Activated naive CD4-positive, alpha-beta T cell treated with anti-CD3 and anti-CD28 coated beads, Interleukin-2, amount 50 U/mL, for 24 hours (primary cell): ENCODE data around the gene NOL3.

Experiments used
- H3K27ac Mint-ChIP-seq: one replicate; pipeline ENCODE4 v1.8.0; 2021; ENCODE audit warnings: mild to moderate bottlenecking, mixed read lengths
- H3K27me3 Mint-ChIP-seq: one replicate; pipeline ENCODE4 v1.8.0; 2021; ENCODE audit warnings: mixed read lengths
- H3K36me3 Mint-ChIP-seq: one replicate; pipeline ENCODE4 v1.8.0; 2021; ENCODE audit warnings: mixed read lengths
- H3K4me1 Mint-ChIP-seq: one replicate; pipeline ENCODE4 v1.8.0; 2021; ENCODE audit warnings: mixed read lengths
- H3K4me3 Mint-ChIP-seq: one replicate; pipeline ENCODE4 v1.8.0; 2021; ENCODE audit warnings: mild to moderate bottlenecking, mixed read lengths
- H3K9me3 Mint-ChIP-seq: one replicate; pipeline ENCODE4 v1.8.0; 2021; ENCODE audit warnings: mixed read lengths

NOL3 gene

DNA sequence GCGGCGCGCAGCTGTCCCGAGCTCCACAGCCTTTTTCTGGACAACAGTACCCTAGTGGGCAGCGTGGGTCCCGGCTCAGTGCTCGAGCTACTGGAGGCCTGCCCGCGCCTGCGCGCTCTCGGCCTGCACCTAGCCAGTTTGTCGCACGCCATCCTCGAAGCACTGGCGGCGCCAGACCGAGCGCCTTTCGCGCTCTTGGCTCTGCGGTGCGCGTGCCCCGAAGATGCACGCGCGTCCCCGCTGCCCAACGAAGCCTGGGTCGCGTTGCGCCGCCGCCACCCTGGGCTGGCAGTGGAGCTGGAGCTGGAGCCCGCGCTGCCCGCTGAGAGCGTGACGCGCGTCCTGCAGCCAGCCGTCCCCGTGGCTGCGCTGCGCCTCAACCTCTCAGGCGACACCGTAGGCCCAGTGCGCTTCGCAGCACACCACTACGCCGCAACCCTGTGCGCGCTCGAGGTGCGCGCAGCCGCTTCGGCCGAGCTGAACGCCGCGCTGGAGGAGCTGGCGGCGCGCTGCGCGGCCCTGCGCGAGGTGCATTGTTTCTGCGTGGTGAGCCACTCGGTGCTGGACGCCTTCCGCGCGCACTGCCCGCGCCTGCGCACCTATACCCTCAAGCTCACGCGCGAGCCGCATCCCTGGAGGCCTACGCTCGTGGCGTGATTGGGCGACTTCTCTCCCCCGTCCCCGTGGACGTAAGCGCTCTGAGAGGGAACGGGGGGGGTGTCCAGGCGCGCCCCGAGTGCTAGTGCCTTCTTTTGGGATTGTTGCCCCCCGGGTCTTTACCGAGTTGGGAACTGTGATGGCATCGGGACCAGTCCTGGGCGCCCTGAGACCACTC is 7.0 kb upstream of the NOL3 start:
- Mint-ChIP-seq H3K36me3 (peaks cover 2% of the 10 kb centered on the region), H3K4me1 (peaks cover 30% of the 10 kb centered on the region), H3K27me3 (peaks cover 24% of the 10 kb centered on the region), H3K27ac (no peak overlapping the region), H3K4me3 (peak overlapping the region; percentile 52), H3K9me3 (no peaks in the 10 kb centered on the region)

DNA sequence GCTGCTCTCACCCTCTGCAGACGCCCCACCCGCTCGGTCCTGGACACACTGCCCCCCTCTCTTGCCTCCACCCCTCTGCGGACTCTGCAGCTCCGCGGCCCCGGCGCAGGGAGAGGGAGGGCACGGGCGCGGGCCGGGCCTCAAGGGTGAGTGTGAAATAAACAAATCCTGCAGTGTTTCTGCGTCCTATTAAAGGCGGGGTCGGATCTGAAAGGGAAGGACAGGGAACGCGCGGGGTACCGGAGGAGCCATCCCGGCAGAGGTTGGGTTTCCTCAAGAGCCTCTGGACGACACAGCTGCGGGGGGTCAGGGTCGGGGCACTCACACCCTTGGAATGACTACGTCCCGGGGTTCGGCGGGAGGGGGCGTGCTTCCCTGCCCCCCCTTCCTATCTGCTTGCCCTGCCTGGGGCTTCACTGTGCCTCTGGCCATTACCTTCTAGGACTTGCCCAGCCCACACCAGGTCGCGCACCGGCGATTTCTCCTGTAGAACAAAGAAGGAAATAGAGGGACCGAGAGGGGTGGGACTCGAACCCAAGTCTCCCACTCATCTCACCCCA is 6.3 kb upstream of the NOL3 start:
- H3K4me1 Mint-ChIP-seq: peaks cover 25% of the 10 kb centered on the region
- peak overlapping the region; percentile 52 for H3K4me3 Mint-ChIP-seq
- H3K27me3 Mint-ChIP-seq: peaks cover 26% of the 10 kb centered on the region
- no peak overlapping the region for H3K27ac Mint-ChIP-seq
- no peaks in the 10 kb centered on the region for H3K9me3 Mint-ChIP-seq
- peaks cover 2% of the 10 kb centered on the region for H3K36me3 Mint-ChIP-seq

DNA sequence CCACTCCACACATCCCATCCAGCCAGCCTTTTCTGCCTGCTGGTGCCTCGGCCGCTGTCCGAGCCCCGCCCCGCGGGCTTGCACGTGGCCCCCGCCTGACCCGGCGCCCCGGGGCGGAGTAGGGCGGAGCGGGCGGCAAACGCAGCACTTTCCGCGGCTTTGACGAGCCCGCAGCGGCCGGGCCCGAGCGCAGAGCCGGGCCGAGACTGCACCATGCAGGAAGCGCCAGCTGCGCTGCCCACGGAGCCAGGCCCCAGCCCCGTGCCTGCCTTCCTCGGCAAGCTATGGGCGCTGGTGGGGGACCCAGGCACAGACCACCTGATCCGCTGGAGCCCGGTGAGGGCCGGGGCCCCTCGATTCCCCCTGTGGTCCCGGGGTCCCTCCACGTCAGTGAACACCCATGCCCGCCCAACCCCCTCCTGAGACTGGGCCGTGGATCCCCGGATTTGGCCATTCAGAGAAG is 5.7 kb upstream of the NOL3 start, which contains the start of gene HSF4:
TSS of gene HSF4 (plus strand) at position 147 of the 463 bp plus-strand sequence. CDS start at position 214, 67 bp downstream.
- peaks cover 25% of the 10 kb centered on the region for H3K4me1 Mint-ChIP-seq
- H3K4me3 Mint-ChIP-seq: peak within 1 kb of the TSS; percentile 52
- H3K9me3 Mint-ChIP-seq: no peaks in the 10 kb centered on the region
- peaks cover 28% of the 10 kb centered on the region for H3K27me3 Mint-ChIP-seq
- H3K27ac Mint-ChIP-seq: no peak within 1 kb of the TSS
- H3K36me3 Mint-ChIP-seq: peaks cover 2% of the 10 kb centered on the region

DNA sequence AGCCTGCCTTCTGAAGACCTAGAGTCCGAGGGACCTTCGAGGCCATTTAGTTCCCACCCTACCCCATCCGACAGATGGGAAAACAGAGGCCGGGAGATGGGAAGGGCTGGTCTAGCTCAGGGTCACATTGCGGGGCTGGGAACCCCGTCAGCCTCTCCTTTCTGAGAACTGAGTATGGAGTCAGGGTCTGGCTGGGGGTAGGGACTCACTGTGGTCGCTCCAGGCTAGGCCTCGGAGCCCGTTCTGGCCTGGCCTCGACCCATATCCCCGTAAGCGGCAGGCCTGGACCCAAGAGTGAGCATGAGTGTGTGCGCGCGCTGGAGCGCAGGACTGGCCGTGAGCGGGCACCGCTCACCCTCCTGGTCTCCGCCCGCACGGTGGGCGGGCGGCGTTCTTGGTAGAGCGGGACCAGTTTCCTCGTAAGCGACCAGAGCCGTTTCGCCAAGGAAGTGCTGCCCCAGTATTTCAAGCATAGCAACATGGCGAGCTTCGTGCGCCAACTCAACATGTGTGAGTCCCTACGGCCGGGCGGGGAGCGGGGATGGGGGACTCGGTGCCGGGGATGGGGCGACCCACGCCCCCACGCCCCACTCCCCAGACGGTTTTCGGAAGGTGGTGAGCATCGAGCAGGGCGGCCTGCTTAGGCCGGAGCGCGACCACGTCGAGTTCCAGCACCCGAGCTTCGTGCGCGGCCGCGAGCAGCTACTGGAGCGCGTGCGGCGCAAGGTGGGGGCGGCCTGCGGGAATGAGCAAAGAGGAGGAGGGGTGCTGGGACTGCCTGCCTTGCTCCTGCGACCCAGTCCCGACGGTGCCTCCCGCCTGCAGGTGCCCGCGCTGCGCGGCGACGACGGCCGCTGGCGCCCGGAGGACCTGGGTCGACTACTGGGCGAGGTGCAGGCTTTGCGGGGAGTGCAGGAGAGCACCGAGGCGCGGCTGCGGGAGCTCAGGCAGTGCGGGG is 4.9 kb upstream of the NOL3 start:
- Mint-ChIP-seq H3K27ac (no peak overlapping the region), H3K36me3 (peaks cover 2% of the 10 kb centered on the region), H3K27me3 (peaks cover 33% of the 10 kb centered on the region), H3K4me1 (peaks cover 31% of the 10 kb centered on the region), H3K4me3 (peak overlapping the region; percentile 49), H3K9me3 (no peaks in the 10 kb centered on the region)

DNA sequence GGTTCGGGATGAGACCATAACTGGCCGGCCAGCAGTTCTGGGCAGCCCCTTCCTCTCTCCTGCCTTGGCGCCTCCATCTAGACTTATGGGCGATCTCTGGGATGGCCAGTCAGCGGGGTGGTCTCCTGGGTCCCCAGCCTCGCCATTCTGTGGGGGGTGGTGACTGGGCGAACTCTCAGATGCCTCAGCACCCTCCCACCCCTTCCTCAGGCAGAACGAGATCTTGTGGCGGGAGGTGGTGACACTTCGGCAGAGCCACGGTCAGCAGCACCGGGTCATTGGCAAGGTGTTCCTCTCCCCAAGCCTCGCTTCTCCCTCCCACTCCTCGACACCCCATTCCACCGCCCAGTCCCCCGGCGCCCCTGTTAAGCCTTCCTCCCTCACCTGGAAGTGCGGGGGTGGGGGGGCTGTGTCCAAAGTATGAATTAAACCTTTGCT is 4.2 kb upstream of the NOL3 start:
- no peaks in the 10 kb centered on the region for H3K36me3 Mint-ChIP-seq
- no peak overlapping the region for H3K4me3 Mint-ChIP-seq
- peaks cover 25% of the 10 kb centered on the region for H3K4me1 Mint-ChIP-seq
- no peaks in the 10 kb centered on the region for H3K9me3 Mint-ChIP-seq
- peaks cover 35% of the 10 kb centered on the region for H3K27me3 Mint-ChIP-seq
- no peak overlapping the region for H3K27ac Mint-ChIP-seq

DNA sequence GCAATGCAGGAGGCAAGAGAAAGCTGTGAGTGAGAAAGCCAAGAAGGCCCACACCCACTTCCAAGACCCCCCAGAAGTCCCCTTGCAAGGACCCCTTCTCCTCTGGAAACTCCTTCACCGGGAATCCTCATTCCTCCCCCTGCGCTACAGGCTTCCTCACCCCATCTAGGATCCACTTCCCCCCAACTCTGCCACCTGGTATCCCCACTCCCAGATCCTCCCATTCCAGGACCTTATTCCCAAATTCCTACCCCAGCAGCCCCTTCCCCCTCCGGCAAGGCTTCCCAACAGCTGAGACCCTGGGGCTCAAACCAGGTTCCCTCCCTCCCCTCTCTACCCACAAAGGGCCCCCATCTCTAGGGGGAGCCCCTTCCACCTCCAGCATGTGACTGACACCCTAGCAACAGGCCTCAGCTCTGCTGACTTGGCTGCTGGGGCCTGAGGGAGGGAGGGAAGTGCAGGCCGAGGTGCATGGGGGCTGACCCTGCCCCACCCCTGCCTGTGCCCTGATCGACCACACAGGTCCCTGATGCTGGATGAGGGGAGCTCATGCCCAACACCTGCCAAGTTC is 3.7 kb upstream of the NOL3 start:
- Mint-ChIP-seq H3K27ac (no peak overlapping the region), H3K9me3 (no peaks in the 10 kb centered on the region), H3K4me1 (peaks cover 24% of the 10 kb centered on the region), H3K36me3 (no peaks in the 10 kb centered on the region), H3K4me3 (no peak overlapping the region), H3K27me3 (peaks cover 40% of the 10 kb centered on the region)

DNA sequence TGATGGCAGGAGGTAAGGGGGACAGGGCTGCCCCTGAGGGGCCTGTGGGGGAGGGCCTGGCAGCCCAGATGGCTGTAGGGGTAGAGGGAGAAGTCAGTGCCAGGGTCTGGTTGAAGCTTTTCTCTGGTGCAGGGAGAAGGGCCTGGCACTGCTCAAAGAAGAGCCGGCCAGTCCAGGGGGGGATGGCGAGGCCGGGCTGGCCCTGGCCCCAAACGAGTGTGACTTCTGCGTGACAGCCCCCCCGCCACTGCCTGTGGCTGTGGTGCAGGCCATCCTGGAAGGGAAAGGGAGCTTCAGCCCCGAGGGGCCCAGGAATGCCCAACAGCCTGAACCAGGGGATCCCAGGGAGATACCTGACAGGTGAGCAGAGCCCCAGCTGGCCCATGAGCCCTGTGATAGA is 2.8 kb upstream of the NOL3 start:
- Mint-ChIP-seq H3K36me3 (no peaks in the 10 kb centered on the region), H3K4me3 (no peak overlapping the region), H3K27ac (no peak overlapping the region), H3K27me3 (peaks cover 37% of the 10 kb centered on the region), H3K9me3 (no peaks in the 10 kb centered on the region), H3K4me1 (peaks cover 18% of the 10 kb centered on the region)

DNA sequence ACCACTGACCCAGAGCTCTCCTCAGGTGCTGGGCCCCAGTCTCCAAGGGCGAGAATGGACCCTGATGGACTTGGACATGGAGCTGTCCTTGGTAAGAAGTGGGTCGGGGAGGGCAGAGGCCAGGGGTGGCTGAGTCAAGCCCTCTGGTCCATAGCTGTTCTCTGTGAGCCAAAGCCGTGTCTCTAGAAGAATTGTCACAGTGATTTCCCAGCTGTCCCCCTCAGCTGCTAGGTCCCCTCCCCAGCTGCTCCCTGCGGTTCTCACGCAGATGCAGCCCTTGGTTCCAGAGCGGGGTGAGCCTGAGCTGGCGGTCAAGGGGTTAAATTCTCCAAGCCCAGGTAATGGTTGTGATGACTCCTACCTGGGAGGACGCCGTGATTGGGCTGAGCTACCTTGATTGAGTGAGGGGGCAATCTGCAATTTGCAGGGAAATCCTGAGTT is 1.3 kb upstream of the NOL3 start:
- Mint-ChIP-seq H3K9me3 (no peaks in the 10 kb centered on the region), H3K4me1 (peaks cover 28% of the 10 kb centered on the region), H3K36me3 (no peaks in the 10 kb centered on the region), H3K27me3 (peaks cover 46% of the 10 kb centered on the region), H3K4me3 (peak overlapping the region; percentile 26), H3K27ac (no peak overlapping the region)

DNA sequence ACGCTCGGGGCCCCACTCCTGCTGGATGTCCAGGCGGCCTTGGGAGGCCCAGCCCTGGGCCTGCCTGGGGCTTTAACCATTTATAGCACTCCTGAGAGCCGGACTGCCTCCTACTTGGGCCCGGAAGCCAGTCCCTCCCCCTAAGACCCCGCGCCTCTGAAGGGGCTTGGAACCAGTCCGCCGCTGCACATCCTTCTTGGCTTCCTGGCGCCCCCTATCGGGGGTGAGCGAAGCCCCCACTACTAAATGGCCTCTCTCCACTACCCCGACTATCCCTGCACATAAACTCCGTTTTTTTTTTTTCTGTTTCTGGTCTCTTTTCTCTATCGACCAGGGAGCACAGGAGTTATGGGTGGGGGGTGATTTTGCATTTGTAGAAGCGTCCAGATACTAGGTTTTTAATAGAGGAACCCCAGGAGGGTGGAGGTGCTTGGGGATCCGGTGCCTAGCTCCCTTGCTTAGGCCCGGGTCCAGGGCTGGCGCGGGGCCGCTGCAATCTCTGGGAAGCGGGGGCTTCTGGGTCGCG is 633 bp upstream of the NOL3 start:
- no peaks in the 10 kb centered on the region for H3K36me3 Mint-ChIP-seq
- no peaks in the 10 kb centered on the region for H3K9me3 Mint-ChIP-seq
- peak overlapping the region; percentile 71 for H3K4me3 Mint-ChIP-seq
- peaks cover 46% of the 10 kb centered on the region for H3K27me3 Mint-ChIP-seq
- H3K27ac Mint-ChIP-seq: no peak overlapping the region
- H3K4me1 Mint-ChIP-seq: peaks cover 29% of the 10 kb centered on the region

DNA sequence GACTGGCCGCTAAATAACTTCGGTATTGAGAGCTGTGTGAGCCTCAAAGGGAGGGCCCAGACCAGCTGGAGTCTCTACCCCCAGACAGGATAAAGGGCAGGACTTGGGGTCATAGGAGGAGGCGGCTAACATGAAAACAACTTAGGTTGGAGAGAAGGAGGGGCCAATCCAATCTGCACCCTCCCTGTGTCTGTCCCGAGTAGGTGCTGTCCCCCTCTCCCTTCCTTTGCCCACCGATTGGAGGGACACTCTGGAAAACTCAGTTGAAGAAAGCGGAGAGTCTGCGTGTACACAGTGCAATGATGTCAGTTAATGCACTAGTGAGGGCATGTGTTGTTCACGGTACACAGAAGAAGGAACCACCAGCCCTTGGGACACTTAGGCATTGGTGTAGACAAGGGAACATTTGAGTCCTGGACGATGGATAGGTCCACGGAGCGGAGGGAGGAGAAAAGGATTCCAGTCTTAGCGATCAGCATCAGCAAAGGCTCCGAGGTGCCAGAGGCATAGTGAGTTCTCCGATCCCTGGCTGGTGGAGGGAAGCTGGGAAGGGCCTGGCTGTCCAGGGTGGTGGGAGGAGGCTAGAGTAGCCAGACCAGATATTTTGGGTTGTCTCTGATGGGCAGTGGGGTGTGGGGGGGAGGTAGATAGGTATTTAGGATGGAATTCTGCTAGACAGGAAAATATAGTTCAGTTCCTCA is 761 bp downstream of the NOL3 start:
- no peaks in the 10 kb centered on the region for H3K9me3 Mint-ChIP-seq
- peaks cover 40% of the 10 kb centered on the region for H3K27me3 Mint-ChIP-seq
- peak overlapping the region; percentile 32 for H3K27ac Mint-ChIP-seq

DNA sequence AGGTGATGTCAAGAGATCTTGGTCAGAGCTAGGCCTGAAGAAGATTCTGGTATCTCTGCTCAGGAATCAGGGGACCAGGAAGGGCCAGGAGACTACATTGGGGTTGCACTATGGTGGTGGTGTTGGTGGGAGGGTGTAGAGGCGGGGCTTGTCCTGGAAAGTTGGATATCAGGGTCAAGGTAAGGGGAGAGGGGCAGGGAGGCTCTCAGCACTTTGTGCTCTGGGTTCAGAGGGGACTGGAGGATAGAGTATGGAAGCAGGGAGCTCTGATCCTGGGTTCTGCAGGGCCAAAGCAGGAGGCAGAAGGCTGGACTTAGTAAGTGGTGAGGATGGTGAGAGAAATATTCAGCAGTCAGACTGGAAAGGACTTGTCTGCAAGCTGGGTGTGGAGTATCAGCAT is 3.0 kb downstream of the NOL3 start:
- Mint-ChIP-seq H3K4me1 (peaks cover 26% of the 10 kb centered on the region), H3K27ac (peak overlapping the region; percentile 62), H3K4me3 (peak overlapping the region; percentile 93), H3K27me3 (peaks cover 39% of the 10 kb centered on the region), H3K9me3 (no peaks in the 10 kb centered on the region), H3K36me3 (no peaks in the 10 kb centered on the region)

More for the DNA sequence above, 761 bp downstream of the NOL3 start:
- Mint-ChIP-seq H3K36me3 (no peaks in the 10 kb centered on the region), H3K4me1 (peaks cover 24% of the 10 kb centered on the region), H3K4me3 (peak overlapping the region; percentile 36)

DNA sequence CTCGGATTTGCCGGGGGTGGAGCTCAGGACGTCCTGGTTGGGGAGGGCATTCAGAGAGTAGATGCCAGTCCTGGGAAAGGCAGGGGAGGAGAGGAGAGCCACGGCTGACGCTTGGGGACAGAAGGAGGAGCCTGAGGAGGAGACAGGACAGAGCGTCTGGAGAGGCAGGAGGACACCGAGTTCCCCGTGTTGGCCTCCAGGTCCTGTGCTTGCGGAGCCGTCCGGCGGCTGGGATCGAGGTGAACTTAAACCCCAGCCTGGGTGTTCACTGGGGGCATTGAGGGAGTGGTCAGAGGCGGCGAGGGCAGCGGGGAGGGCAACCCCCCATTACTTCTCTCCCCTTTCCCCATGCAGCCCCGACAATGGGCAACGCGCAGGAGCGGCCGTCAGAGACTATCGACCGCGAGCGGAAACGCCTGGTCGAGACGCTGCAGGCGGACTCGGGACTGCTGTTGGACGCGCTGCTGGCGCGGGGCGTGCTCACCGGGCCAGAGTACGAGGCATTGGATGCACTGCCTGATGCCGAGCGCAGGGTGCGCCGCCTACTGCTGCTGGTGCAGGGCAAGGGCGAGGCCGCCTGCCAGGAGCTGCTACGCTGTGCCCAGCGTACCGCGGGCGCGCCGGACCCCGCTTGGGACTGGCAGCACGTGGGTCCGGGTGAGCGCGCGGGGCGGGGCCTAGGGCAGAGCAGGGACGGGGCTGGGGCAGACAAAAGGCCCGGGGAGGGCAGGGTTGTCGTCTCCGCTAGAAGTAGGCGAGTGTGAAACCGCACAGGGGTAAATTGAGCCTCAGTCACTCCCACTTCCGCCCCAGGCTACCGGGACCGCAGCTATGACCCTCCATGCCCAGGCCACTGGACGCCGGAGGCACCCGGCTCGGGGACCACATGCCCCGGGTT is 3.7 kb downstream of the NOL3 start:
- Mint-ChIP-seq H3K27me3 (peaks cover 41% of the 10 kb centered on the region), H3K9me3 (no peaks in the 10 kb centered on the region), H3K4me1 (peaks cover 29% of the 10 kb centered on the region), H3K27ac (no peak overlapping the region), H3K36me3 (no peaks in the 10 kb centered on the region), H3K4me3 (peak overlapping the region; percentile 93)

DNA sequence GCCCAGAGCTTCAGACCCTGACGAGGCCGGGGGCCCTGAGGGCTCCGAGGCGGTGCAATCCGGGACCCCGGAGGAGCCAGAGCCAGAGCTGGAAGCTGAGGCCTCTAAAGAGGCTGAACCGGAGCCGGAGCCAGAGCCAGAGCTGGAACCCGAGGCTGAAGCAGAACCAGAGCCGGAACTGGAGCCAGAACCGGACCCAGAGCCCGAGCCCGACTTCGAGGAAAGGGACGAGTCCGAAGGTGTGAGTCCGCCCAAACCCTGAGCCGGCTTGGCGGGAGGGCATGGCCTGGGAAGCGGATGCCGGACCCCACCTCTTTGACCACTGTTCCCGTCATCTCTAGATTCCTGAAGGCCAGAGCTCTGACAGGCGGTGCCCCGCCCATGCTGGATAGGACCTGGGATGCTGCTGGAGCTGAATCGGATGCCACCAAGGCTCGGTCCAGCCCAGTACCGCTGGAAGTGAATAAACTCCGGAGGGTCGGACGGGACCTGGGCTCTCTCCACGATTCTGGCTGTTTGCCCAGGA is 4.4 kb downstream of the NOL3 start:
- H3K9me3 Mint-ChIP-seq: no peaks in the 10 kb centered on the region
- peaks cover 27% of the 10 kb centered on the region for H3K4me1 Mint-ChIP-seq
- H3K27me3 Mint-ChIP-seq: peaks cover 39% of the 10 kb centered on the region
- H3K27ac Mint-ChIP-seq: no peak overlapping the region
- no peak overlapping the region for H3K4me3 Mint-ChIP-seq
- no peaks in the 10 kb centered on the region for H3K36me3 Mint-ChIP-seq
